H9 (cell line): ENCODE data around the gene MSI2. TPM values are rescaled to one million over a fixed set of nuclear protein-coding genes. Genes with fewer than 3 reads are reported as not detected.

Experiments
- DNase-seq: peaks from one replicate; pipeline ENCODE4 v3.0.0-alpha.2; 2017
- H2AFZ ChIP-seq: one replicate; pipeline ENCODE4 v1.6.1; 2013; ENCODE audit warnings: mild to moderate bottlenecking, low read length, control low read depth, moderate library complexity
- H2AK5ac ChIP-seq: 2 replicates; pipeline ENCODE4 v1.6.1; 2013; ENCODE audit warnings: low read length, control low read depth, mixed read lengths; ENCODE audit not compliant: insufficient read length
- H2BK120ac ChIP-seq: one replicate; pipeline ENCODE4 v1.6.1; 2013; ENCODE audit warnings: low read depth, mild to moderate bottlenecking, low read length, control low read depth, inconsistent platforms; ENCODE audit not compliant: poor library complexity, severe bottlenecking
- H2BK12ac ChIP-seq: 2 replicates; pipeline ENCODE4 v1.6.1; 2013; ENCODE audit warnings: low read length, control low read depth, mixed read lengths, low read depth; ENCODE audit not compliant: insufficient read length
- H2BK15ac ChIP-seq: 2 replicates; pipeline ENCODE4 v1.6.1; 2013; ENCODE audit warnings: low read depth, low read length, control low read depth
- H2BK20ac ChIP-seq: one replicate; pipeline ENCODE4 v1.6.1; 2013; ENCODE audit warnings: low read depth, mild to moderate bottlenecking, low read length, control low read depth, inconsistent platforms; ENCODE audit not compliant: poor library complexity, severe bottlenecking
- H2BK5ac ChIP-seq: 2 replicates; pipeline ENCODE4 v1.6.1; 2013; ENCODE audit warnings: low read length, control low read depth, mixed read lengths; ENCODE audit not compliant: insufficient read length
- H3K14ac ChIP-seq: 2 replicates; pipeline ENCODE4 v1.6.1; 2013; ENCODE audit warnings: low read length, control low read depth; ENCODE audit not compliant: insufficient read depth
- H3K18ac ChIP-seq: 2 replicates; pipeline ENCODE4 v1.6.1; 2013; ENCODE audit warnings: low read depth, mild to moderate bottlenecking, mixed read lengths, low read length, control low read depth; ENCODE audit not compliant: insufficient read length
- H3K23ac ChIP-seq: 2 replicates; pipeline ENCODE4 v1.6.1; 2013; ENCODE audit warnings: low read length, control low read depth, mixed read lengths, low read depth; ENCODE audit not compliant: insufficient read length
- H3K23me2 ChIP-seq: 2 replicates; pipeline ENCODE4 v1.6.1; 2013; ENCODE audit warnings: low read depth, mild to moderate bottlenecking, mixed read lengths, low read length, control low read depth; ENCODE audit not compliant: insufficient read length, poor library complexity, severe bottlenecking
- H3K27ac ChIP-seq: 2 replicates; pipeline ENCODE4 v1.5.1; 2013; ENCODE audit warnings: low read length, control low read depth, mixed read lengths, low read depth; ENCODE audit not compliant: insufficient read length
- H3K27me3 ChIP-seq: 2 replicates; pipeline ENCODE4 v1.6.1; 2013; ENCODE audit warnings: low read length, control low read depth, inconsistent platforms; ENCODE audit not compliant: insufficient read depth
- H3K4ac ChIP-seq: 2 replicates; pipeline ENCODE4 v1.6.1; 2013; ENCODE audit warnings: low read depth, mild to moderate bottlenecking, control low read depth, inconsistent platforms, low read length, moderate library complexity
- H3K4me1 ChIP-seq: 2 replicates; pipeline ENCODE4 v1.6.1; 2013; ENCODE audit warnings: low read length, control low read depth, inconsistent platforms; ENCODE audit not compliant: insufficient read depth
- H3K4me2 ChIP-seq: 2 replicates; pipeline ENCODE4 v1.6.1; 2013; ENCODE audit warnings: low read length, control low read depth, mixed read lengths; ENCODE audit not compliant: insufficient read length, insufficient read depth
- H3K56ac ChIP-seq: 2 replicates; pipeline ENCODE4 v1.6.1; 2013; ENCODE audit warnings: low read depth, mild to moderate bottlenecking, mixed read lengths, low read length, control low read depth; ENCODE audit not compliant: insufficient read length
- H3K79me1 ChIP-seq: 2 replicates; pipeline ENCODE4 v1.6.1; 2013; ENCODE audit warnings: low read depth, mild to moderate bottlenecking, moderate library complexity, low read length, control low read depth, inconsistent platforms; ENCODE audit not compliant: insufficient read depth, poor library complexity, severe bottlenecking
- H3K79me2 ChIP-seq: 2 replicates; pipeline ENCODE4 v1.6.1; 2013; ENCODE audit warnings: low read length, control low read depth, inconsistent platforms; ENCODE audit not compliant: insufficient read depth
- H3K9ac ChIP-seq: 2 replicates; pipeline ENCODE4 v1.6.1; 2013; ENCODE audit warnings: low read length, control low read depth, mixed read lengths; ENCODE audit not compliant: insufficient read length; ENCODE audit errors: extremely low read depth
- H3K9me3 ChIP-seq: one replicate; pipeline ENCODE4 v1.6.1; 2013; ENCODE audit warnings: low read depth, low read length, inconsistent platforms; ENCODE audit not compliant: control insufficient read depth
- H3T11ph ChIP-seq: one replicate; pipeline ENCODE4 v1.6.1; 2013; ENCODE audit warnings: mild to moderate bottlenecking, low read length, control low read depth, inconsistent platforms
- H4K20me1 ChIP-seq: one replicate; pipeline ENCODE4 v1.6.1; 2013; ENCODE audit not compliant: control insufficient read depth, insufficient read length, insufficient read depth
- H4K5ac ChIP-seq: 2 replicates; pipeline ENCODE4 v1.6.1; 2013; ENCODE audit warnings: low read depth, mild to moderate bottlenecking, mixed read lengths, low read length, control low read depth; ENCODE audit not compliant: insufficient read length
- H4K8ac ChIP-seq: replicated peaks from 2 replicates; pipeline ENCODE4 v1.6.1; 2013; ENCODE audit warnings: low read length, control low read depth, mixed read lengths, low read depth; ENCODE audit not compliant: insufficient read length
- H4K91ac ChIP-seq: 2 replicates; pipeline ENCODE4 v1.6.1; 2013; ENCODE audit warnings: low read depth, mild to moderate bottlenecking, moderate library complexity, mixed read lengths, low read length, control low read depth; ENCODE audit not compliant: insufficient read length
- H3K27ac Mint-ChIP-seq, 3 experiments: 2 replicates in 2 of 3; 3 replicates in 1 of 3; pipeline ENCODE4 v1.8.0; 2020 to 2021; ENCODE audit warnings: mixed read lengths in 3 of 3, mild to moderate bottlenecking in 1 of 3, moderate library complexity in 1 of 3
- H3K27me3 Mint-ChIP-seq: 2 replicates; pipeline ENCODE4 v1.8.0; 2021; ENCODE audit warnings: low read depth, mild to moderate bottlenecking, moderate library complexity, mixed read lengths
- H3K36me3 Mint-ChIP-seq, 3 experiments: 2 replicates in 2 of 3; 3 replicates in 1 of 3; pipeline ENCODE4 v1.8.0; 2020 to 2021; ENCODE audit warnings: low read depth in 3 of 3, mixed read lengths in 3 of 3; ENCODE audit not compliant: insufficient read depth in 1 of 3
- H3K4me1 Mint-ChIP-seq, 2 experiments: 2 replicates each; pipeline ENCODE4 v1.8.0; 2020; ENCODE audit warnings: mixed read lengths in 2 of 2
- H3K4me3 Mint-ChIP-seq, 2 experiments: 2 replicates in 1 of 2; 3 replicates in 1 of 2; pipeline ENCODE4 v1.8.0; 2020 to 2021; ENCODE audit warnings: mild to moderate bottlenecking in 2 of 2, mixed read lengths in 2 of 2, moderate library complexity in 1 of 2
- H3K9me3 Mint-ChIP-seq, 2 experiments: 2 replicates in 1 of 2; 3 replicates in 1 of 2; pipeline ENCODE4 v1.8.0; 2020; ENCODE audit warnings: mild to moderate bottlenecking in 2 of 2, mixed read lengths in 2 of 2, moderate library complexity in 1 of 2
- CTCF ChIP-seq: fragments of 200-600 bp; sonication (generic); conservative IDR thresholded peaks from 3 replicates; pipeline ENCODE4 v1.8.0; 2021; ENCODE audit warnings: antibody characterized with exemption, mild to moderate bottlenecking
- WGBS: extraction: QIAGEN DNeasy Blood & Tissue Kit; methylation state at CpG from one replicate; pipeline ENCODE4 v1.1.7; 2013; ENCODE audit warnings: missing lambda C conversion rate, low lambda C conversion rate, mixed read lengths; ENCODE audit not compliant: insufficient read length; ENCODE audit errors: extremely low coverage; 5-methylcytosine and 5-hydroxymethylcytosine counted together
- total RNA-seq: library from RNA; stranded (reverse); gene quantifications from 2 replicates; pipeline ENCODE4 v1.2.1, GENCODE V29; 2021

MSI2 gene
- total RNA-seq, 1 experiment from 2014 or later = 98.5 TPM

- WGBS = no CpG with 5 or more reads among the region's 20 CpGs
These were observed 380.8 kb downstream of the MSI2 start for GRCh38 chr17:57636985-57637665.

More at GRCh38 chr17:57636985-57637665, 380.8 kb downstream of the MSI2 start:
- no peak overlapping the region for H2AFZ ChIP-seq
- H3K4ac ChIP-seq = no peak overlapping the region
- H3K14ac ChIP-seq = no peak overlapping the region
- no peaks in the 10 kb centered on the region for H3K9me3 ChIP-seq
- no peak overlapping the region for H3K23ac ChIP-seq
- TF ChIP-seq CTCF = no peak
- H3K56ac ChIP-seq = no peak overlapping the region
- H4K20me1 ChIP-seq = no peaks in the 10 kb centered on the region
- Mint-ChIP-seq H3K9me3 (no peaks in the 10 kb centered on the region), H3K27ac (peak overlapping the region in 2 of 3 experiments; percentile 53 to 94; a peak in 4 of 7 replicates), H3K27me3 (no peaks in the 10 kb centered on the region), H3K36me3 (peaks cover 10 to 16% (median 14%) of the 10 kb centered on the region in 3 experiments), H3K4me3 (no peak overlapping the region), H3K4me1 (peaks cover 16 to 19% of the 10 kb centered on the region in 2 experiments)
- no peaks in the 10 kb centered on the region for H3K79me2 ChIP-seq
- DNase-seq = no peak
- no peak overlapping the region for H2BK15ac ChIP-seq
- no peak overlapping the region for H3K27ac ChIP-seq
- no peak overlapping the region for H3K9ac ChIP-seq
- no peak overlapping the region for H2BK5ac ChIP-seq
- H4K8ac ChIP-seq = no peak overlapping the region
- no peak overlapping the region for H3K4me2 ChIP-seq
- no peak overlapping the region for H3K18ac ChIP-seq
- no peaks in the 10 kb centered on the region for H3K23me2 ChIP-seq
- H2BK12ac ChIP-seq = no peak overlapping the region
- H3K79me1 ChIP-seq = no peaks in the 10 kb centered on the region
- H4K5ac ChIP-seq = no peak overlapping the region
- no peaks in the 10 kb centered on the region for H3K27me3 ChIP-seq
- no peaks in the 10 kb centered on the region for H3K4me1 ChIP-seq
- H2BK20ac ChIP-seq = no peak overlapping the region
- no peak overlapping the region for H3T11ph ChIP-seq
- H4K91ac ChIP-seq = no peak overlapping the region
- H2BK120ac ChIP-seq = no peak overlapping the region
- no peak overlapping the region for H2AK5ac ChIP-seq
